Measurements from ENCODE around the gene NR4A1. TPM values are rescaled to one million over a fixed set of nuclear protein-coding genes. Genes with fewer than 3 reads are reported as not detected.

Gene NR4A1
- polyA plus RNA-seq, 3 donors, result 9.5 to 14.7 (median 14.1) TPM

DNA sequence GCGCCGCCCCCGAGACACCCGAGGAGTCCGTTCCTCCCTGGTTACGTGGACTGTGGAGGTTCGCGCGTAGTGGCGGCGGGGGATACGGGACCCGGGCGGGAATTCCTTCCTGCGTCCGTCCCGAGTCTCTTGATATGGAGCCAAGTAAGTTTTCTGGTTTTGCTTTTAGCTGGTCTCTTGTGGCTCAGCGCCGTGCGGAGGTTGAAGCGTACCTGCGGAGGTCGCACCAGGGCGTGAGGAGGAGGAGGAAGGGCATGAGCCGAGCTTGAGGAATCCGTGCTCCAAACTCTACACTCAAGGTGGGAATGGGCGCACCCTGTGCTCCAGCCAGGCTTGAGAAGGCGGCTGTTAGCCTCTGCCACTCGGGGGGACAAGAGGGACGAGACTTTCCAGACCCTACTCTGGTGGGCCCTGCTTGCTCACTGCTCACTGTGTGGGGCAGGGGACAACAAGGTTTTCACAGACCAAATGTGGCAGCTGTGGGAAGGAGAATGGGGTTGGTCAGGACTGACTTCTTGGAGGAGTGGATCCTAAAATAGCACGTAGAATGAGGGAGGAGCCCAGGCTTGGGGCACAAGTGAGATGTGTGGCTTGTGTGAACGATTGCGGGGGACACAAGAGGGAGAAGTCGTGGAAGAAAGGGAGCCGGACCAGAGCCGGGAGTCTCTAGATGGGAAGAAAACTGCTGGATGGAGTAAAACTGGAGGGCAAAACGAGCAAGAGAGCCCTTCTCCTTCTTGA is 19.1 kb downstream of the NR4A1 start:
- no peak for DNase-seq

DNA sequence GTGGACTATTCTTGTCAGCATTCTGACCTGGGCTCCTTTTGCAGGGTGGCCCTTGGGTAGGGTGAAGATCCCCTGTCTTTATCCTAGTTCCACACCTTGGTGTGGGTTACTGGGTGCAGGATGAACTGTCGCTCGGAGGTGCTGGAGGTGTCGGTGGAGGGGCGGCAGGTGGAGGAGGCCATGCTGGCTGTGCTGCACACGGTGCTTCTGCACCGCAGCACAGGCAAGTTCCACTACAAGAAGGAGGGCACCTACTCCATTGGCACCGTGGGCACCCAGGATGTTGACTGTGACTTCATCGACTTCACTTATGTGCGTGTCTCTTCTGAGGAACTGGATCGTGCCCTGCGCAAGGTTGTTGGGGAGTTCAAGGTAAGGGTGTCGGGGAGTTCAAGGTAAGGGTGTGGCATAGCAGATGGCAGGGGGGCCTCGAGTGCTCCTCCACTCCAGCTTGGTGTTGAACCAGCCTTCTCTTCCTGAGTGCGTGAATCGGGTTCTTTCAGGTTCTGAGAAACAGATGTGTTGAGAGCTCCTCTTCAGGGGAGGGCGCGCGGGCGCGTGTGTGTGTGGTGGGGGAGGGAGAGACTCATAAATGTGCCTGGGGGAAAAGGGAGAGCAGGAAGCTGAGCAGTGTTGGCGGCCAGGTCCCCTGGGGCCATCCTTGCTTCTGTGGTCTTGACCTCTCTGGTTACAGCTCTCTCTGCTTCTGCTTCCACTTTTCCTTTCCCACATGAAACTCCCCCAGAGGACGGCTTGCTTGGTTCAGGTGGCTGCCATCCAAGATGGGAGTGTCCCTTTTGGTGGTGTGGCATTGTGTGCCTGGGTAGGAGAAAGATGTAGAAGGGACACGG is 22.5 kb downstream of the NR4A1 start:
- no peak for DNase-seq

DNA sequence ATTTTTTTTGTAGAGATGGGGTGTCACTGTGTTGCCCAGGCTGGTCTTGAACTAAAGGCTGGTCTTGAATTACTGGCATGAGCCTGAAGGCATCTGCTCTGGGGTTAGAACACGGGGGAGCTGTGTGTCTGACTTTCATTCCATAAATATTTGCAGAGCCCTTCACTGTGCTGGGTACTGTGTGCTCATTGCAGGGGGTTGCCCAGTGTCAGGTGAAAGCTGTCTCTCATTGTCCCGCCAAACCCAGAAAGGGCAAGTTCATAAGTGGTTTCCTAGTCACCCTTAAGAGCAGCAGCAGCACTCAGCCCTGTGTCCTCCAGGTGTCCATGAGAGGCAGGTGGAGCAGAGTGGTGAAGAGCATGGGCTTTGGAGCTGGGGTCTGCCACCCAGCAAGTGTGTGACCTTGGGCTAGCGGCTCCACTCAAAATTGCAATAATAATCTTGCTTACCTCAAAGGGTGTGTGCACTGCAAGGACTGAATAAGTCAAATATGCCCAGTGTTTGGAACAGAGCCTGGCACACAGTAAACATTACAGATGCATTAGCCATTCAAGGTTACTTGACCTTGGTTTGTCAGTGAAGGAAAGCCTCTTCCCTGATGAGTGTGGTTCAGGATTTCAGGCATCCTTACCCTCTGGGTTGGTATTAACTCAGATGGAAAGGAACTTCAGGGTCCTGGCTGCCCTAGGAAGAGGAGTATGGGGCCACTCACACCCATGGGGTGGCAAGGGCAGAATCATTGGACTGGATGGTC is 23.9 kb downstream of the NR4A1 start:
- no peak for DNase-seq

DNA sequence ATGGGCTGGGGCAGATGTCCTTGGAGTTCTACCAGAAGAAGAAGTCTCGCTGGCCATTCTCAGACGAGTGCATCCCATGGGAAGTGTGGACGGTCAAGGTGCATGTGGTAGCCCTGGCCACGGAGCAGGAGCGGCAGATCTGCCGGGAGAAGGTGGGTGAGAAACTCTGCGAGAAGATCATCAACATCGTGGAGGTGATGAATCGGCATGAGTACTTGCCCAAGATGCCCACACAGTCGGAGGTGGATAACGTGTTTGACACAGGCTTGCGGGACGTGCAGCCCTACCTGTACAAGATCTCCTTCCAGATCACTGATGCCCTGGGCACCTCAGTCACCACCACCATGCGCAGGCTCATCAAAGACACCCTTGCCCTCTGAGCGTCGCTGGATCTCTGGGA is 25.6 kb downstream of the NR4A1 start:
- DNase-seq, result no peak

DNA sequence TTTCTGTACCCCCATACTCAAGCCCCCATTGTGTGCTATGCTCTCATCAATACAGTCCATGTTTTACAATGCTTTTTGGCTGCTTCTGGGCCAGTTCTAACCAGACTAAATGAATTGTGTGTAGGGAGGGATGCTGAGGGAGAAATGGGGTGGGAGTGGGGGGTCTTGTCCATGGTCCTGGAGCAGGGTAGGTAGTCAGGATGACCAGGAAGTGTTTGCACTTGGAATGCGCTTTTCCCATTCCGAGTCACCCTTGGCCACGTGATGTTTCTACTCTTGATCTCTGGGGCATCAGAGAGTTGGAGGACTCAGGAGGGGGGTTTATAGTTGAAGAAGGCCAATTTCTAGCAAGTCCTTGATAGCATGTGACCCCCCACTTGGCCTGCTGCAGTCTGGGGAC is 27.0 kb downstream of the NR4A1 start:
- DNase-seq, result no peak

DNA sequence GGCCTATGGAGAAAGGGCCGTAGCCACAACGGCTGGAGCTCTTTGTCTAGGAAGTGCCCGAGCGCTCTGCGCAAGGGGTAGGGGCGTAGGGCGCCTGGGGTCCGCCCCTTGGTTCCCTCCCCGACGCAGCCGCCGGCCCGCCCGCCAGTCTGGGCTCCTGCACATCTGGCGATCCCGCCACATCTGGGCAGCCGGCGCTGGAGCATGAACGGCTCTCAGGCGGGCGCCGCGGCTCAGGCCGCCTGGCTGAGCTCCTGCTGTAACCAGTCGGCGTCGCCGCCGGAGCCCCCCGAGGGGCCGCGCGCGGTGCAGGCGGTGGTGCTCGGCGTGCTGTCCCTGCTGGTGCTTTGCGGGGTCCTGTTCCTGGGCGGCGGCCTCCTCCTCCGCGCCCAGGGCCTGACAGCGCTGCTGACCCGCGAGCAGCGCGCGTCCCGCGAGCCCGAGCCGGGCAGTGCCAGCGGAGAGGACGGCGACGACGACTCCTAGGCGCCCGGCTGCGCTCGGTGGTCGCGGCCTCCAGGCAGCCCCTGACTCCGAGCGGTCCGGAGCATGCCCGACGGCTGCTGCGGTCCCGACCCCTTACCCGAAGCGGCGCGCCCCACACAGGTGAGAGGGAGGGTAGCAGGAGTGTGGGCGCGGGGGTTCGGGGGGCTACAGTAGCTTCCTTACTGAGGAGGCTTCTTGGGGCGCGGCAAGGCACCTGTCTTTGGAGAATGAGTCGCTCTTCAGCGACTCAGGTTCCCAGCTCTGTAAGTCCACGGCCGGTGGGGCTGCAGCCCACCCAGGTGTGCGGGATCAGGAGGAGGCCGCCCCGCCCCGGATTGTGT is 28.5 kb downstream of the NR4A1 start, which contains the start of gene SMIM41:
Gene SMIM41 (plus strand): TSS at position 129 of the 827 bp plus-strand sequence. CDS start 76 bp downstream, at position 205.
- DNase-seq, result no peak

DNA sequence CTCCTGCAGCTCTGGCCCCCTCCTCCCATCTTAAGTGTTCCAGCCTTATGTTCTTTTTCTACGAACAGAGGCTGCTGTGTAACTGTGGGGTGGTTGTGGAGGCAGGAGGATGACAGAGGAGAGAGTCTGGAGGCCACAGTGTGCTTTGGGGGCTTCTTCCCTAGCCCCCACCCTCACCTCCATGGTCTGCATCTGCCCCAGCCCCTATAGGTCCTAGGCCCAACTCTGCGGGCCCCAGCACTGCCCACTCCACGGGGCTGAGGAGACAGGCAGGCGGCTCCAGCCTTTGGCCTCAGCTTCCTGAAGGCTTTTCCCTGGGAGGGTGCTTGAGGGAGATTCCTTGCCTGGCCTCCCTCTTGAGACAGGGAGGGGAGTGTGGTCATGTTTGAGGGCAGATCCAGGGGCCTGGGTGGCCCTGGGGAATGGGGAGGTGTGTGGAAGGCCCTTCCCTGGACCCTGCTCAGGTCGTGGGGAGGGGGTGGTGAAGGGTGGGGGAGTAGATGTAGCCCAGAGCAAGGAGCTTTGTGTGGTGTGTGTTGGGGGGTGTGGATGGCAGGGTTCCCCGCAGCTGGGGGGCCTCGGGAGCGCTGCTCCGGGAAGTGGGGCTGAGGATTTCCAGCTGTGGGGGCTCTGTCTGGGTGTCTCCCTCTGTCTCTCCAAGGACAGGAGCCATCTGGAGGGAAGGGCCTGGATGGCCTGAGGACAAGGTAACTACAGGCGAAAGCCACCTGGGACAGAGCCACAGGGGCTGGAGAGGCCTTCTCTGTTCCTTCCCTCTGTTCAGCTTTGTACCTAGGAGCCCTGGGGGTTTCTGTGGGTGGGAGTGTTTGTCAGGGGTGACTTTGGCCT is 29.4 kb downstream of the NR4A1 start:
- no peak for DNase-seq

DNA sequence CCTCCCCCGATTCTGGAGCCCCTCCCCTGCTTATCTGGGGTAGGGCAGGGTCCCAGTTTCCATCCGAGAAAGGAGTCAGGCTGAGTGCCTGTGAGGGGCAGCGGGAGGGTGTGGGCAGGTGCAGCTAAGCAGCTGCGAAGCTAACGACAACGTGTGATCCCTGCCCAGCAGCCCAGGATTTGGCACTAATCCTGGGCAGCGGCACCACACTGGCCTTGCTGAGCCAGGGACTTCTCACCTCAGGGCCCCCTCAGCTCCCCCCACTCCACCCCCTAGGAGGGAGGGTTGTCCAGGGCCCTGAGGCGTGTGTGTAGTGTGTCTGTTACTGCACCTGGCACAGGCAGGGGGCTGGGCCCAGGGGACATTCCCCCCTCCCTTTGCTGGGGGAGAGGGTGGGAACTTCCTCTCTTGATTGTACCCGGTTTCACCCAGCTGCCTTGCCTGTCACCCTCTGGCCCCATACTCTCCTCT is 30.1 kb downstream of the NR4A1 start:
- DNase-seq, result no peak

DNA sequence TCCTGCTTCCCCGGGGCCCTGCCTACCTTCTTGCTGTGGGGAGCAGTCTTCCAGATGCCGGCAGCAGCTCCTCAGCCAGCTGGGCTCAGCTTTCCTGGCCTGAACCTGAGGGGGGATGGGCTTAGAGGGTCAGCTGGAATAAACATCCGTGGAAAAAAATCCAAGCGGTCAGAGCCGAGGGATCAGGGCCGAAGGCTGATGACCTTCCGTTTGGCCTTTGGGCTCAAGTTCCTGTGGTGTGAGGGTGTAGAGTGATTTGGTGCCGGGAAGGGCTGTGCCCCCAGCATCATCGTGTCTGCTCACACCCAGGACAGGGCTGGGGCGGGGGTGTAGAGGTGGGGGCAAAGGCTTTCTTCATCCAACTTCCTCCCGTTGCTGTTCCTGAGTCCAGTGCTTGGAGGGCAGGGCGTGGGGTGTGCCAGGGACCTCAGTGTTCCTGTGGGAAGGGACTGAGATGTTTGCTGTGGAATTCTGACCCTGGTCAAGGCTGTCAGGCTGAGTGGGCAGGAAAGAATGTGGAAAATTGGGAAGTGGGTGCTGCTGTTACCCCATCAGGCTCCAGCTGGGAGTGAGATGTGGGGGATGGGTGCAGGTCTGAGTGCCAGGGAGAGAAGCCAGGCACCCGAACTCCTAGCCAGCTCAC is 30.9 kb downstream of the NR4A1 start:
- DNase-seq, result no peak

DNA sequence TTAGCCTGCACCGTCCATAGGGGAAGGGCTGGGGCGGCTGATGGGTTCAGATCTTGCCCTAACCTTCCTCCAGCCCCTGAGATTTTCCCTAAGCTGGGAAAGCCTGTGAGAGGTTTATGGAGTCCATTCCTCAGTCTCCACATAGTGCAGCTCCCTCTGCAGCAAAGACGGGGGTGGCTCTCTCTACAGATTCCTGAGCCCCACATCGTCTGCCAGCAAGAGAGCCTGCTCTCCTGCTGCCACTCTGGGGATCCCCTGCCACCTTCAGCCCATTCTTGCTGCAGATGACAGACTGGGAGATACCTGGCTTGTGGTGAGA is 31.4 kb downstream of the NR4A1 start:
- no peak for DNase-seq

DNA sequence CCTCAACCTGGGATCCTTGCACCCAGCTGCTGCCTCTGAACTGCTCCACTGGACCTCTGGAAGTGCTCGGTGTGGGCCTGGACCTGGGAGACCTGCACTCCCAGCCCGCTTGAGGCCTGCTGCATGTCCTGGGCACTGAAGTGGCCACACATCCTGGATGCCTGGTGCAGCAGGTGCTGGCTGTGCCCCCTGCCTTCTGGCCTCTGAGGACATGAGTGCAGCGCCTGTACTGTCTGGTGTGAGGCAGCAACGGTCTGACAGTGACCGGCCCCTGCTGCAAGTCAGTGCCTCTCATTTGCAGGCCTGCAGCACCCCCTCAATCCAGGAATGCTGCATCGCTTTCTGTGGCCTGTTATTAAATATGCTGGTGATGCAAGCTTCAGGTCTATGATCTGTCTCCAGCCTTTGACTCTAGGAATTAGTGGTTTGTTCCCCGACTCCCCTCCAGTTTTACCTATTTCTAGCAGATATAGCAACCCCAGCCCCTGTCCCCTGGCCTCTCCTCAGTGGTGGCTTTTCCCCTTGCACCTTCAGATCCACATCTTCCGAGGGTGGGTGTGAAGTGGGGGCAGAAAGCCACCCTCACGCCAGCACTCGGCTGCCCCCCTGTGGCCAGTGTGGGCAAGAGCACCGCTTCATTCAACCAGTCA is 31.9 kb downstream of the NR4A1 start:
- no peak for DNase-seq

DNA sequence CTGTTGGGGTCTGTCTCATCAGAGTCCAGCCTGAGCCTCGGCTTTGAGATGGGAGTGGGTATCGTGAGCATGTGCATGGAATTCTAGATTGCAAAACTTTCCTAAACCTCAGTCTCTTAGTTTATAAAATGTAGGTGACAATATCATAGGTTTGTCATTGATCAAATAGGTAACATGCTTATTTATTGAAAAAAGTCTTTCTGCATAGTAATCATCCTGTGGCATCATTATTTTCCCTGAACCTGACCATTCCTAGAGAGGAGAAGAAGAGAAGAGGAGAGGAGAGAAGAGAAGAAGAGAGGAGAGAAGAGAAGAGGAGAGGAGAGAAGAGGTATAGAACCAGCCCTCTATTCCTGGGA is 32.4 kb downstream of the NR4A1 start:
- no peak for DNase-seq

DNA sequence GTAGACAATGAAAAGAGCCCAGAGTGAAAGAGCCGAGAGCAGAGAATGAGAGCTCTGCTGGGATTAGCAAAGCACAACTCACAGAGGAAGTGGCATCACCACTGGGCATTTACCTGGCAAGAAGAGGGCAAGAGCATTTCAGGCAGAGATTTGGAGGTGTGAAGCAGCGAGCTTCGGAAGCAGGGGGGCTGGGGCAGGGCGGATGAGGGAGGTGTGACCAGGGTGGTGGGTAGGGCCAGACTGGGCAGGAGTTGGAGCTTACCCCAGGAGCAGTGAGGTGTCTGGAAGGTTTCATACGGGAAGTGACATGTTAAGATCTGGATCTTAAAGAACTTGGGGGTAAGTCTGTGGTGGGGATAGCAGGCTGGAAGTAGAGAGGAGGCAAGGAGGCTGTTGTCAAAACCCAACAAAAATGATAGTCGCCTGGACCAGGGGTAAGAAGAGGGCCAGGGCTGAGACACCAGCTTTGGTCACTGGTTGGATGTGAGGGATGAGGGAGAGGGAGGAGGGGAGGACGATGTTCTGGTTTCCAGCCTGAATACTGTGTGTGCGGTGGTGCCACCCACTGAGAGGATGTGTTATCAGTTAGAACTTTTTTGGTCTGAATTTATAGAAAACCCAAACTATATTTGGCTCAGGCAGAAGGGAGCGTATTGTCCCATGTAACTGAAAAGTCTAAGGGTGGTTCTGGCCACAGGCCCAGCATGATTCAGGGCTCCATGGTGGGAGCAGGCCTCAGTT is 33.4 kb downstream of the NR4A1 start:
- DNase-seq, result no peak

DNA sequence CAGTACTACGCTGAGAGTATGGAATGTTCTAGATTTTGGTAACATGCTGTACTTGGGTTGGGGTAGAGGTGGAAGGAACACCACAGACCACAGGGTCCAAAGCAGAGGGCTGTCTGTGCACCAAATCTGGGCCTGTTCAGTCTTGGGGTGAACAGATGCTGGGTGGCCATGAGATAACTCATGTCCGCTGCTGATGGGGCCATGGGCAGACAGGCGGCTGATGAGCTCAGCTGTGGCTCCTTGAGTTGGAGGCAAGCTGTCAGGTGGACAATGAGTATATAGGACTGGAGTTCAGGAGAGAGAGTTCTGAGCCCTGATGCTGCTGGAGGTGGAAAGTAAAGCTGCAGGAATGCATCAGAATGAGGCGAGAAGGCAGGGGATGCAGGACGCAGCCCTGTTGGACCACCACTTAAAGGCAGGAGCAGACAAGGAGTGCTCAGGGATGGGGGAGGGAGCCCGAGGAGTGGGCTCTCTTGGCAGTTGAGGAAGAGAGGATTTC is 34.5 kb downstream of the NR4A1 start:
- no peak for DNase-seq

DNA sequence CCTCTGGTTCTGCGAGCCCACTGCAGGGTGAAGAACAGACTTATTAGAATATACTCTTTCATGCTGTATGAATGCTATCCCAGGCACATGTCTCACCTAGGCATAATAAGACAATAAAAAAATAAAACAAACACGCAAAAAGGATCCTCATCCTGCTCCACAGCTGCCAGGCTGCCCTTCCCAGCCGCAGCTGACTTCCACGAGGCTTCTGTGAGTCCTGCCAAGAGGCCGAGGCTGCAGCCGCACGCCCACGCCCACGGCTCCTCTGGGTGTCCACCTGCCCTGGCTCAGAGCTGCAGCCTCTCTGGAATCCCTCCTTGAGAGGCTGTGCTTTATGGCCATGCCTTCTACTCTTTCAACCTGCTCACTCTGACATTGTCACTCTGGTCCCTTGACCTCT is 35.1 kb downstream of the NR4A1 start:
- no peak for DNase-seq

DNA sequence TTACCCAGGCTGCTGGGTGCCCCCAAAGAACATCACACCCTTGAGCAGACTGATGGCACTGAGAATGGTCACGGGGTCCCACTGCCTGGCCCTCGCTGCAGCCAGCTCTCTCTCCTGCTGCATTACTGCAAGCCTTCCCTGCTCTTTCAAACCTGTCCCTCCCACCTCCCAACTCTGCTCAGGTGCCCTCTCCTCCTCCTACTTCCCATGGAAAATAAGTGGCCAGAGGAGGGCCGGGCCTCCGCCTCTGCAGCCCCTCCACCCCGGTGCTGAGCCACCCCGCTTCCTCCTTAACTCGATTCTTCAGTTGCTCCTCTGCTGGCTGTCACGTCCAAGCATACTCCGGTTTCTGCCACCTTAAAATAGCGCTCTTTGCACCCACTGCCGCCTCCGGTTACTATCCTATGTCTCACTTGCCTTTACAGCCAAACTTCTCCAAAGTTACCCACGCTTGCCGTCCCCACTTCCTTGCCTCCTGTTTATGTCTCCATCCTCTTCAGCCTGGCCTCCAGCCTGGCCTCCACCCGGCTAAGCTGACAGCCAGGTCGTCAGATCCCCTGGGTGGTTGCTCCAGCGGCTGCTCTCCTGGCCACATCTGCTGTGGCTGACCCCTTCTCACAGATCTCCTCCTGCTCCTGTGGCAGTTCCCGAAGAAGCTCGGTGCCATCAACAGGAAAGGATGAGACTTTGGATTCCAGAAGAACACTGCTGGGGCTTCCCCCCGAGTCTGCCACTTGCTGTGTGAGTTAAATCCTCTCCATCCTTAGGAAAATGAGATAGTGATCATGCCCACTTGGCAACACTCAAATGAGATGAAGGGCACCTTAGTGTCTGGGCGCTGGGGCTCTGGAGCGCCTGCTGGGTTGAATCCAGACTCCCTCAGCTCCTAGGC is 35.9 kb downstream of the NR4A1 start:
- no peak for DNase-seq

DNA sequence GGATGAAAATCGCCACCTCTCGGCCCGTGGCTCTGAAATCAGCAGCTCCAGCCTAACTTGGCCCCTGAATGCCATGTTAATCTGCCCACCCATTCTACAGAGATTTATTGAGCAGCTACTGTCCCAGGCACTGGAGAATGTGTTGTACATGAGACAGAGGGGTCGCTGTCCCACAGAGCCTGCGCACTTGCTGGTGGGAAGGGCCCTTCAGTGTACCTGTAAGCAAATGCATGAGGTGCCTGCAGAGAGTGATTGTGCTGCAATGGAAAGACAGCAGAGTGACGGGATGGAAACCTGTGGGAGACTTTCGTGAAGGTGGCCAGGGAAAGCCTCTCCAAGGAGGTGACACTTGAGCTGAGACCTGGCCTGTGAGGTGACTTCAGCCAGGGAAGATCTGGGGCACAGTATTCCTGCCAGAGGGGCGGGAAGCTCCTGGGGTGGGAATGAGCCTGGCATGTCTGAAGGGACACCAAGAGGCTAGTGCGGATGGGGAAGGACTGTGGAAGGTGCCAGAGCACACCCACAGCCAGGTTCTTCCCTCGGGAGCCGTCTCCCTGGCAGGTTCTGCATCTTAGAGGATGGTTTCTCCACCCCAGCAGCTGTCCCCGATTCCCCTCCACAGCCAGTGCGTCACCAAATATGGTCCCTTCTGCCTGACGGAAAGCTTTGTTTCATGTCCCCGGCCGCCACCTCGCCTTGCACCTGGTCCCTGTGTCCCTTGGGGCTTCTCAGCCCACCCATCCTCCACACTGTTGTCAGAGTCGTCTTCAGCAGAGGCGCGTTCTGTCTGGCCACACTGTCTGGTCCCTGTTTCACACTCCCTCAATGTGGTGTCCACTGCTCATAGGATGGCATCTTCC is 36.9 kb downstream of the NR4A1 start:
- no peak for DNase-seq

Data from renal pelvis (tissue), 4 donors.